GM12878 (cell line): ENCODE results near the gene L1TD1. TPM values are rescaled to one million over a fixed set of nuclear protein-coding genes. Genes with fewer than 3 reads are reported as not detected.

Source experiments
- ATAC-seq: fragments of 200-7000 bp; cut with Tn5 transposase; 3 replicates; pipeline ENCODE4 v1.9.1; 2020; ENCODE audit warnings: mild to moderate bottlenecking, moderate library complexity
- BruUV-seq: library from RNA; stranded (reverse); fragments of 400-500 nt; replicated peaks from 2 replicates; lab custom pipeline; 2021; lab: Mats Ljungman, UMichigan
- CTCF ChIA-PET: fragments of 300-600 bp; sonication (Branson Sonifier 250); formaldehyde crosslinking; extraction: SDS; loops from one replicate; lab custom pipeline; 2021; ENCODE audit warnings: inconsistent platforms; lab: Yijun Ruan, JAX
- POLR2A ChIA-PET: fragments of 350-600 bp; formaldehyde crosslinking; extraction: SDS; loops from one replicate; lab custom pipeline; 2021; ENCODE audit warnings: inconsistent platforms; lab: Charles Lee
- RAD21 ChIA-PET: fragments of 300-600 bp; sonication (Branson Sonifier 250); formaldehyde crosslinking; loops from one replicate; lab custom pipeline; 2023; ENCODE audit warnings: antibody characterized with exemption; ENCODE audit not compliant: unreplicated experiment; lab: Charles Lee
- SMC1A ChIA-PET: fragments of 300-600 bp; sonication (Branson Sonifier 250); formaldehyde crosslinking; loops from one replicate; lab custom pipeline; 2023; ENCODE audit not compliant: unreplicated experiment, uncharacterized antibody; lab: Charles Lee
- DNase-seq: peaks from one replicate; pipeline ENCODE4 v3.0.0-alpha.2; 2011; ENCODE audit warnings: low read depth, low spot score
- FAIRE-seq: peaks from 3 replicates; lab custom pipeline; 2011; peaks lifted over from hg19 to GRCh38; lab: Jason Lieb, UNC
- H2AFZ ChIP-seq: 2 replicates; pipeline ENCODE4 v1.6.0; 2011; ENCODE audit warnings: low read depth, low read length, control low read depth; ENCODE audit not compliant: control insufficient read depth
- H3K27ac ChIP-seq: 2 replicates; pipeline ENCODE4 v1.5.1; 2011; ENCODE audit warnings: control low read depth; ENCODE audit not compliant: control insufficient read depth, insufficient read depth
- H3K27me3 ChIP-seq, 2 experiments: replicated peaks in 1 of 2; 2 replicates each; pipeline versions ENCODE4 v1.6.0 to v1.6.1; 2011; ENCODE audit warnings: low read length in 1 of 2; ENCODE audit not compliant: control insufficient read depth in 2 of 2, insufficient read depth in 2 of 2
- H3K36me3 ChIP-seq, 2 experiments: 2 replicates each; pipeline ENCODE4 v1.5.1; 2011; ENCODE audit warnings: low read length in 1 of 2; ENCODE audit not compliant: control insufficient read depth in 2 of 2, insufficient read depth in 2 of 2
- H3K4me1 ChIP-seq: 2 replicates; pipeline ENCODE4 v1.6.1; 2011; ENCODE audit warnings: mild to moderate bottlenecking, low read length, moderate library complexity, mixed read lengths; ENCODE audit not compliant: control insufficient read depth, insufficient read depth
- H3K4me2 ChIP-seq: 2 replicates; pipeline ENCODE4 v1.6.0; 2011; ENCODE audit warnings: control low read depth; ENCODE audit not compliant: control insufficient read depth, insufficient read depth
- H3K4me3 ChIP-seq: fragments of 200-600 bp; sonication (generic); 2 replicates; pipeline ENCODE4 v1.5.1; 2016
- H3K79me2 ChIP-seq: 2 replicates; pipeline ENCODE4 v1.6.0; 2011; ENCODE audit warnings: low read length; ENCODE audit not compliant: control insufficient read depth, insufficient read depth
- H3K9ac ChIP-seq: 2 replicates; pipeline ENCODE4 v1.8.0; 2011; ENCODE audit warnings: low read length, control low read depth, mixed read lengths; ENCODE audit not compliant: control insufficient read depth, insufficient read depth
- H3K9me3 ChIP-seq: replicated peaks from 3 replicates; pipeline ENCODE4 v1.5.1; 2011; ENCODE audit warnings: mild to moderate bottlenecking, low read length; ENCODE audit not compliant: control insufficient read depth, insufficient read depth
- H4K20me1 ChIP-seq: 2 replicates; pipeline ENCODE4 v1.6.0; 2011; ENCODE audit not compliant: control insufficient read depth, insufficient read depth
- ATF2 ChIP-seq: IDR thresholded peaks from 2 replicates; pipeline ENCODE4 v1.6.1; 2012; ENCODE audit warnings: low read length, inconsistent platforms
- CHD2 ChIP-seq: IDR thresholded peaks from 2 replicates; pipeline ENCODE4 v1.6.1; 2011; ENCODE audit warnings: low read depth, low read length, improper control_type of control experiment, borderline replicate concordance
- HSF1 ChIP-seq: fragments of 150-350 bp; IDR thresholded peaks from 2 replicates; pipeline ENCODE4 v1.6.1; 2014; ENCODE audit warnings: mild to moderate bottlenecking, low read depth, low read length
- KLF5 ChIP-seq: fragments of 450-650 bp; IDR thresholded peaks from 2 replicates; pipeline ENCODE4 v1.6.1; 2014; ENCODE audit warnings: mild to moderate bottlenecking; ENCODE audit not compliant: partially characterized antibody
- MEF2B ChIP-seq: fragments of 450-650 bp; IDR thresholded peaks from 2 replicates; pipeline ENCODE4 v1.6.1; 2018; ENCODE audit warnings: mild to moderate bottlenecking, moderate library complexity; ENCODE audit not compliant: partially characterized antibody, poor library complexity, severe bottlenecking
- POLR2AphosphoS2 ChIP-seq: IDR thresholded peaks from 2 replicates; pipeline ENCODE4 v1.6.1; 2011; ENCODE audit warnings: low read depth, mild to moderate bottlenecking, low read length, improper control_type of control experiment, moderate library complexity
- SMAD1 ChIP-seq: fragments of 450-650 bp; IDR thresholded peaks from 2 replicates; pipeline ENCODE4 v1.6.1; 2018; ENCODE audit warnings: mild to moderate bottlenecking, low read depth; ENCODE audit not compliant: partially characterized antibody
- WGBS: methylation state at CpG from one replicate; pipeline ENCODE4 v1.1.6; 2016; ENCODE audit warnings: low lambda C conversion rate; ENCODE audit not compliant: insufficient replicate concordance, insufficient coverage; ENCODE audit errors: missing lambda C conversion rate; 5-methylcytosine and 5-hydroxymethylcytosine counted together
- in situ Hi-C: fragments of 300-500 bp; cut with MboI; formaldehyde crosslinking; loops from 9 replicates; pipeline ENCODE4 v1.14.3; 2018; ENCODE audit warnings: mixed read lengths
- intact Hi-C: fragments of 100-400 bp; cut with micrococcal nuclease; formaldehyde crosslinking; loops from one replicate; pipeline ENCODE4 v1.14.2; 2022; ENCODE audit not compliant: unreplicated experiment
- polyA plus RNA-seq, 11 experiments: library from polyadenylated mRNA; depleted of rRNA in 4 of 11; unstranded in 6 of 11; stranded (reverse) in 5 of 11; fragments of >200 nt; fragmentation: Nextera tagmentation in 4 of 11; fragmentation: Illumina TruSeq in 1 of 11; extraction: Ambion mirVana in 4 of 11; extraction: Trizol in 1 of 11; gene quantifications; 1 replicate in 1 of 11; 2 replicates in 10 of 11; pipeline versions ENCODE4 v1.2.1 to v1.2.3, GENCODE V29; 2011 to 2016; ENCODE audit warnings: inconsistent platforms in 2 of 11, missing spikeins in 2 of 11, low read depth in 1 of 11
- total RNA-seq, 4 experiments: library from RNA; depleted of rRNA in 3 of 4; stranded (reverse); fragments of >200 nt in 3 of 4; fragmentation: Illumina TruSeq in 1 of 4; extraction: Trizol in 1 of 4; gene quantifications; 2 replicates each; pipeline versions ENCODE4 v1.2.1 to v1.2.3, GENCODE V29; 2013 to 2021

The L1TD1 gene
- total and polyA plus RNA-seq, 10 of the 15 experiments (the other 5 are each of a cell fraction or from before 2014, with no cell fraction given): 0.07 to 0.31 (median 0.21) TPM; not detected in 7

GRCh38 chr1:62233926-62234450 is 39.3 kb downstream of the L1TD1 start (continued):
- no peak for TF ChIP-seq SMAD1
- no peak for TF ChIP-seq ATF2
- TF ChIP-seq MEF2B: no peak
- no peak for TF ChIP-seq KLF5
- TF ChIP-seq HSF1: no peak

DNA sequence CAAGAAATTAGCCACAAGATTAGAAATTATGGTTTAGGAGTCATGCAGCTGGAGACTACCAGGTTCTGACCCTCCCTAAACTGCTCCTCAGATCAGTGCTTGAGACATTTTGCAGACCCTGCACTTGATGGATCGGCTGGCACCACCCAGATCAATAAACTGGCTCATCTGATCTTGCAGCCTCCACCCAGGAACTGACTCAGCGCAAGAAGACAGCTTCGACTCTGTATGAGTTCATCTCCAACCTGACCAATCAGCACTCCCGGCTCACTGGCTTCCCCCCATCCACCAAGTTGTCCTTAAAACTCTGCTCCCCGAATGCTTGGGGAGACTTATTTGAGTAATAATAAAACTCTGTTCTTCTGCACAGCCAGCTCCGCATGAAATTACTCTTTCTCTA is 40.0 kb downstream of the L1TD1 start:
- intact Hi-C loops: no loop called here
- H2AFZ ChIP-seq: no peak overlapping the region
- RAD21 ChIA-PET: no interaction called here
- no TSS peak for BruUV-seq
- no peak overlapping the region for H3K4me3 ChIP-seq
- FAIRE-seq: no peak
- no peaks in the 10 kb centered on the region for H3K4me1 ChIP-seq
- H3K9me3 ChIP-seq: no peaks in the 10 kb centered on the region
- no peaks in the 10 kb centered on the region for H3K27me3 ChIP-seq
- ATAC-seq: no peak
- no peak for DNase-seq
- no peak overlapping the region for H3K9ac ChIP-seq
- in situ Hi-C loops: no loop called here
- no peaks in the 10 kb centered on the region for H3K36me3 ChIP-seq
- CTCF ChIA-PET: no interaction called here
- TF ChIP-seq CHD2: no peak
- no peak for TF ChIP-seq POLR2AphosphoS2
- TF ChIP-seq, all 136 proteins: peak for 0
- Histone ChIP-seq H3K4me2 (no peak overlapping the region), H4K20me1 (no peaks in the 10 kb centered on the region), H3K27ac (no peak overlapping the region), H3K79me2 (no peaks in the 10 kb centered on the region)
- ChIA-PET POLR2A (no interaction called here), SMC1A (no interaction called here)
- 27% methylated on average over 6 of the region's 6 CpGs for WGBS
